Measurements from ENCODE around the gene SLC7A1.

DNA sequence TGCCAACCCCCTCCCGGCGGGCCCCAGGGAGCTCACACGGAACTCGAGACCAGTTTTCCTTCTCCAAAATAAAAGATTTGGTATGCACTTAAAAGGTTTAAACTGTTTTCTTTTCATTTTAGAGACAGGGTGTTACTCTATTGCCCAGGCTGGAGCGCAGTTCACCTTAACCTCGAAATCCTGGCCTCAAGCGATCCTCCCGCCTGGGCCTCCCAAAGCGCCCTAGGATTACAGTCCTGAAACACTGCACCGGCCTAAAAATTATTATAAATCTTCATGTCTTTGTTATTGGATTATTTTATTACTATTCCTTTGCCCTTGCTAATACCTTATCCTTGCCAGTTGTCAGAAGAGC is 553 bp upstream of the SLC7A1 start:
- TF ChIP-seq, protein P1, sequence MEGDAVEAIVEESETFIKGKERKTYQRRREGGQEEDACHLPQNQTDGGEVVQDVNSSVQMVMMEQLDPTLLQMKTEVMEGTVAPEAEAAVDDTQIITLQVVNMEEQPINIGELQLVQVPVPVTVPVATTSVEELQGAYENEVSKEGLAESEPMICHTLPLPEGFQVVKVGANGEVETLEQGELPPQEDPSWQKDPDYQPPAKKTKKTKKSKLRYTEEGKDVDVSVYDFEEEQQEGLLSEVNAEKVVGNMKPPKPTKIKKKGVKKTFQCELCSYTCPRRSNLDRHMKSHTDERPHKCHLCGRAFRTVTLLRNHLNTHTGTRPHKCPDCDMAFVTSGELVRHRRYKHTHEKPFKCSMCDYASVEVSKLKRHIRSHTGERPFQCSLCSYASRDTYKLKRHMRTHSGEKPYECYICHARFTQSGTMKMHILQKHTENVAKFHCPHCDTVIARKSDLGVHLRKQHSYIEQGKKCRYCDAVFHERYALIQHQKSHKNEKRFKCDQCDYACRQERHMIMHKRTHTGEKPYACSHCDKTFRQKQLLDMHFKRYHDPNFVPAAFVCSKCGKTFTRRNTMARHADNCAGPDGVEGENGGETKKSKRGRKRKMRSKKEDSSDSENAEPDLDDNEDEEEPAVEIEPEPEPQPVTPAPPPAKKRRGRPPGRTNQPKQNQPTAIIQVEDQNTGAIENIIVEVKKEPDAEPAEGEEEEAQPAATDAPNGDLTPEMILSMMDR (IDR thresholded peaks at IDR 0.05) = no peak
- no peak for TF ChIP-seq POLR2A (IDR thresholded peaks at IDR 0.05)

Data from vagina (tissue), 2 donors.